GM19035 (cell line): ENCODE measurements around the gene ALPG.
"Not testable (repeated sequence)": the region's sequence is repeated elsewhere in the genome, so short reads cannot be mapped to it uniquely, and the experiment has no call there.

Source experiments
- ATAC-seq: cut with Tn5 transposase; IDR thresholded peaks from one replicate; pipeline ENCODE4 v1.9.1; 2021; ENCODE audit not compliant: unreplicated experiment

The ALPG gene

GRCh38 chr2:232406556-232407310, at the start of gene ALPG:
Gene ALPG (plus strand): TSS chr2:232406844. CDS start chr2:232406895, 51 bp downstream.
- ATAC-seq = no peak

GRCh38 chr2:232361646-232362045, 45.0 kb upstream of the ALPG start:
- ATAC-seq = no peak

- no peak for ATAC-seq
Observed at GRCh38 chr2:232362174-232362900, 44.3 kb upstream of the ALPG start.

- ATAC-seq = not testable (repeated sequence)
Observed at GRCh38 chr2:232363064-232363783, 43.4 kb upstream of the ALPG start.

GRCh38 chr2:232363784-232364615, 42.6 kb upstream of the ALPG start:
- no peak for ATAC-seq

- not testable (repeated sequence) for ATAC-seq
Observed at GRCh38 chr2:232364806-232365594, 41.6 kb upstream of the ALPG start.

- no peak for ATAC-seq
Observed at GRCh38 chr2:232365621-232366321, 40.9 kb upstream of the ALPG start.

GRCh38 chr2:232366461-232366860, 40.2 kb upstream of the ALPG start:
- not testable (repeated sequence) for ATAC-seq

GRCh38 chr2:232367016-232367415, 39.6 kb upstream of the ALPG start:
- ATAC-seq = no peak

- ATAC-seq = no peak
Observed at GRCh38 chr2:232367591-232368233, 38.9 kb upstream of the ALPG start.

GRCh38 chr2:232368311-232368731, 38.3 kb upstream of the ALPG start:
- ATAC-seq = no peak

- ATAC-seq = no peak
Observed at GRCh38 chr2:232369126-232369951, 37.3 kb upstream of the ALPG start.

GRCh38 chr2:232370007-232370406, 36.6 kb upstream of the ALPG start:
- not testable (repeated sequence) for ATAC-seq

GRCh38 chr2:232372231-232373208, 34.1 kb upstream of the ALPG start:
- no peak for ATAC-seq

GRCh38 chr2:232374356-232374755, 32.3 kb upstream of the ALPG start:
- ATAC-seq = no peak

- ATAC-seq = no peak
Observed at GRCh38 chr2:232375164-232375563, 31.5 kb upstream of the ALPG start.

- ATAC-seq = no peak
Observed at GRCh38 chr2:232376260-232376659, 30.4 kb upstream of the ALPG start.
